ENCODE results near the gene C12orf50.
"Not testable (repeated sequence)": the region's sequence is repeated elsewhere in the genome, so short reads cannot be mapped to it uniquely, and the experiment has no call there.

Gene C12orf50

GRCh38 chr12:87985069-87985675, 44.0 kb downstream of the C12orf50 start:
- no peak for DNase-seq (ENCODE audit: low read depth)

GRCh38 chr12:87982208-87982607, 47.0 kb downstream of the C12orf50 start:
- no peak for DNase-seq (ENCODE audit: low read depth)

GRCh38 chr12:87981495-87981894, 47.7 kb downstream of the C12orf50 start:
- DNase-seq (ENCODE audit: low read depth) = no peak

- no peak for DNase-seq (ENCODE audit: low read depth)
Measured at GRCh38 chr12:87975879-87976278, 53.3 kb downstream of the C12orf50 start.

GRCh38 chr12:87967871-87968270, 61.3 kb downstream of the C12orf50 start:
- no peak for DNase-seq (ENCODE audit: low read depth)

GRCh38 chr12:87960566-87960965, 68.6 kb downstream of the C12orf50 start:
- no peak for DNase-seq (ENCODE audit: low read depth)

- not testable (repeated sequence) for DNase-seq (ENCODE audit: low read depth)
Measured at GRCh38 chr12:87954028-87954427, 75.2 kb downstream of the C12orf50 start.

- no peak for DNase-seq (ENCODE audit: low read depth)
Measured at GRCh38 chr12:87953256-87953860, 75.8 kb downstream of the C12orf50 start.

GRCh38 chr12:87952850-87953249, 76.4 kb downstream of the C12orf50 start:
- DNase-seq (ENCODE audit: low read depth) = no peak

GRCh38 chr12:87952223-87952622, 77.0 kb downstream of the C12orf50 start:
- no peak for DNase-seq (ENCODE audit: low read depth)

GRCh38 chr12:87943762-87944161, 85.4 kb downstream of the C12orf50 start:
- DNase-seq (ENCODE audit: low read depth) = no peak

- DNase-seq (ENCODE audit: low read depth) = no peak
Measured at GRCh38 chr12:87943023-87943422, 86.2 kb downstream of the C12orf50 start.

- no peak for DNase-seq (ENCODE audit: low read depth)
Measured at GRCh38 chr12:87939182-87939581, 90.0 kb downstream of the C12orf50 start.

- DNase-seq (ENCODE audit: low read depth) = no peak
Measured at GRCh38 chr12:87935216-87935615, 94.0 kb downstream of the C12orf50 start.

GRCh38 chr12:87933991-87934390, 95.2 kb downstream of the C12orf50 start:
- no peak for DNase-seq (ENCODE audit: low read depth)

- no peak for DNase-seq (ENCODE audit: low read depth)
Measured at GRCh38 chr12:87931812-87932211, 97.4 kb downstream of the C12orf50 start.

GRCh38 chr12:87930627-87931026, 98.6 kb downstream of the C12orf50 start:
- DNase-seq (ENCODE audit: low read depth) = no peak
